ENCODE results near the gene MRPL9. TPM values are rescaled to one million over a fixed set of nuclear protein-coding genes. Genes with fewer than 3 reads are reported as not detected.
"Not testable (repeated sequence)": the region's sequence is repeated elsewhere in the genome, so short reads cannot be mapped to it uniquely, and the experiment has no call there.

The MRPL9 gene
- polyA plus RNA-seq, 4 donors, result 114 to 130 (median 121) TPM

- peak; percentile 86 to 94 (median 93) for DNase-seq (ENCODE audit: low read depth in 4 of 4, low spot score in 3 of 4)
These were observed 27.0 kb upstream of the MRPL9 start, which contains the start of gene TDRKH for GRCh38 chr1:151790071-151790939. TSS of gene TDRKH (minus strand) at chr1:151790500. CDS start at chr1:151783022, 7,478 bp downstream.

GRCh38 chr1:151787689-151788088, 24.4 kb upstream of the MRPL9 start:
- no peak for DNase-seq (ENCODE audit: low read depth in 4 of 4, low spot score in 3 of 4)

- no peak for DNase-seq (ENCODE audit: low read depth in 4 of 4, low spot score in 3 of 4)
These were observed 20.5 kb upstream of the MRPL9 start for GRCh38 chr1:151783796-151784195.

- no peak for DNase-seq (ENCODE audit: low read depth in 4 of 4, low spot score in 3 of 4)
These were observed 19.4 kb upstream of the MRPL9 start for GRCh38 chr1:151782741-151783140.

- not testable (repeated sequence) for DNase-seq (ENCODE audit: low read depth in 4 of 4, low spot score in 3 of 4)
These were observed 18.7 kb upstream of the MRPL9 start for GRCh38 chr1:151782026-151782425.

- not testable (repeated sequence) for DNase-seq (ENCODE audit: low read depth in 4 of 4, low spot score in 3 of 4)
These were observed 17.4 kb upstream of the MRPL9 start for GRCh38 chr1:151780736-151781135.

GRCh38 chr1:151779852-151780251, 16.6 kb upstream of the MRPL9 start:
- no peak for DNase-seq (ENCODE audit: low read depth in 4 of 4, low spot score in 3 of 4)

GRCh38 chr1:151777317-151777716, 14.0 kb upstream of the MRPL9 start:
- DNase-seq (ENCODE audit: low read depth in 4 of 4, low spot score in 3 of 4), result no peak

- DNase-seq (ENCODE audit: low read depth in 4 of 4, low spot score in 3 of 4), result no peak
These were observed 13.4 kb upstream of the MRPL9 start for GRCh38 chr1:151776665-151777062.

- no peak for DNase-seq (ENCODE audit: low read depth in 4 of 4, low spot score in 3 of 4)
These were observed 12.8 kb upstream of the MRPL9 start for GRCh38 chr1:151775894-151776664.

- no peak for DNase-seq (ENCODE audit: low read depth in 4 of 4, low spot score in 3 of 4)
These were observed 11.1 kb upstream of the MRPL9 start for GRCh38 chr1:151774256-151774922.

GRCh38 chr1:151773702-151774101, 10.4 kb upstream of the MRPL9 start:
- DNase-seq (ENCODE audit: low read depth in 4 of 4, low spot score in 3 of 4), result no peak

- not testable (repeated sequence) for DNase-seq (ENCODE audit: low read depth in 4 of 4, low spot score in 3 of 4)
These were observed 6.0 kb upstream of the MRPL9 start for GRCh38 chr1:151769270-151769669.

GRCh38 chr1:151768351-151769066, 5.2 kb upstream of the MRPL9 start:
- not testable (repeated sequence) for DNase-seq (ENCODE audit: low read depth in 4 of 4, low spot score in 3 of 4)

- no peak for DNase-seq (ENCODE audit: low read depth in 4 of 4, low spot score in 3 of 4)
These were observed 694 bp upstream of the MRPL9 start for GRCh38 chr1:151763990-151764389.

GRCh38 chr1:151760597-151761385, 2.5 kb downstream of the MRPL9 start:
- DNase-seq (ENCODE audit: low read depth in 4 of 4, low spot score in 3 of 4), result no peak

GRCh38 chr1:151759241-151759640, 4.1 kb downstream of the MRPL9 start:
- no peak for DNase-seq (ENCODE audit: low read depth in 4 of 4, low spot score in 3 of 4)

GRCh38 chr1:151756291-151756690, 7.0 kb downstream of the MRPL9 start:
- no peak for DNase-seq (ENCODE audit: low read depth in 4 of 4, low spot score in 3 of 4)

- no peak for DNase-seq (ENCODE audit: low read depth in 4 of 4, low spot score in 3 of 4)
These were observed 21.8 kb downstream of the MRPL9 start for GRCh38 chr1:151741516-151741915.
